Neuronal stem cell (in vitro differentiated cells): Measurements from ENCODE around the gene HS6ST1.

Source experiments
- DNase-seq: peaks from one replicate; pipeline ENCODE4 v3.0.0-alpha.2; 2013; ENCODE audit warnings: low spot score
- H2AFZ ChIP-seq: one replicate; pipeline ENCODE4 v1.6.1; 2013; ENCODE audit warnings: mild to moderate bottlenecking, low read length, inconsistent platforms
- H2AK5ac ChIP-seq: 2 replicates; pipeline ENCODE4 v1.6.1; 2013; ENCODE audit warnings: low read depth, mild to moderate bottlenecking, inconsistent platforms, low read length, moderate library complexity, mixed read lengths
- H2BK120ac ChIP-seq: 2 replicates; pipeline ENCODE4 v1.6.1; 2013; ENCODE audit warnings: low read depth, mild to moderate bottlenecking, inconsistent platforms, low read length, moderate library complexity, mixed read lengths
- H2BK12ac ChIP-seq: one replicate; pipeline ENCODE4 v1.6.1; 2013; ENCODE audit warnings: low read length, inconsistent platforms
- H2BK15ac ChIP-seq: 2 replicates; pipeline ENCODE4 v1.6.1; 2013; ENCODE audit warnings: mild to moderate bottlenecking, low read length, inconsistent platforms, mixed read lengths
- H2BK5ac ChIP-seq: one replicate; pipeline ENCODE4 v1.6.1; 2013; ENCODE audit warnings: inconsistent platforms, mild to moderate bottlenecking, low read length, moderate library complexity
- H3K14ac ChIP-seq: one replicate; pipeline ENCODE4 v1.6.1; 2013; ENCODE audit warnings: low read length, inconsistent platforms
- H3K18ac ChIP-seq: 2 replicates; pipeline ENCODE4 v1.6.1; 2013; ENCODE audit warnings: low read length, inconsistent platforms
- H3K23ac ChIP-seq: 2 replicates; pipeline ENCODE4 v1.6.1; 2013; ENCODE audit warnings: low read depth, mild to moderate bottlenecking, mixed read lengths, low read length, inconsistent platforms; ENCODE audit not compliant: poor library complexity
- H3K27ac ChIP-seq: replicated peaks from 3 replicates; pipeline ENCODE4 v1.5.1; 2013; ENCODE audit warnings: low read length, inconsistent platforms
- H3K27me3 ChIP-seq, 3 experiments: 2 replicates each; pipeline ENCODE4 v1.6.1; 2013; ENCODE audit warnings: low read length in 3 of 3, mild to moderate bottlenecking in 2 of 3, inconsistent platforms in 1 of 3, low read depth in 1 of 3, mixed read lengths in 1 of 3, moderate library complexity in 1 of 3; ENCODE audit not compliant: control insufficient read depth in 3 of 3, insufficient read depth in 3 of 3
- H3K36me3 ChIP-seq, 2 donors: replicated peaks in 1 of 2; 2 replicates each; pipeline ENCODE4 v1.6.1; 2013; ENCODE audit warnings: low read length in 2 of 2; ENCODE audit not compliant: control insufficient read depth in 2 of 2, insufficient read depth in 2 of 2
- H3K4ac ChIP-seq: 2 replicates; pipeline ENCODE4 v1.6.1; 2013; ENCODE audit warnings: inconsistent platforms, mild to moderate bottlenecking, low read length, moderate library complexity
- H3K4me1 ChIP-seq, 2 donors: 1 replicate in 1 of 2; 2 replicates in 1 of 2; pipeline ENCODE4 v1.6.1; 2013; ENCODE audit warnings: low read length in 2 of 2, low read depth in 1 of 2; ENCODE audit not compliant: control insufficient read depth in 2 of 2, insufficient read depth in 1 of 2
- H3K4me2 ChIP-seq: one replicate; pipeline ENCODE4 v1.6.1; 2013; ENCODE audit warnings: mild to moderate bottlenecking, low read length, inconsistent platforms; ENCODE audit not compliant: insufficient read depth, poor library complexity, severe bottlenecking
- H3K4me3 ChIP-seq, 2 donors: 2 replicates each; pipeline ENCODE4 v1.5.1; 2013; ENCODE audit warnings: low read length in 2 of 2, mild to moderate bottlenecking in 2 of 2, inconsistent platforms in 1 of 2, moderate library complexity in 1 of 2
- H3K79me1 ChIP-seq: one replicate; pipeline ENCODE4 v1.6.1; 2013; ENCODE audit warnings: low read depth, mild to moderate bottlenecking, inconsistent platforms, low read length, moderate library complexity
- H3K9ac ChIP-seq: one replicate; pipeline ENCODE4 v1.6.1; 2013; ENCODE audit warnings: mild to moderate bottlenecking, low read depth, low read length, inconsistent platforms; ENCODE audit not compliant: poor library complexity
- H3K9me3 ChIP-seq, 2 donors: replicated peaks in 1 of 2; 2 replicates each; pipeline versions ENCODE3 to v1.6.1; 2013; ENCODE audit warnings: low read length in 2 of 2, mild to moderate bottlenecking in 2 of 2, inconsistent platforms in 1 of 2, low read depth in 1 of 2, mixed read lengths in 1 of 2, moderate library complexity in 1 of 2; ENCODE audit not compliant: control insufficient read depth in 2 of 2, insufficient read depth in 1 of 2
- H4K8ac ChIP-seq: one replicate; pipeline ENCODE4 v1.6.1; 2013; ENCODE audit warnings: low read depth, mild to moderate bottlenecking, inconsistent platforms, low read length, moderate library complexity
- H4K91ac ChIP-seq: one replicate; pipeline ENCODE4 v1.6.1; 2013; ENCODE audit warnings: low read length, low read depth, mild to moderate bottlenecking, inconsistent platforms; ENCODE audit not compliant: poor library complexity
- WGBS, 2 donors: extraction: QIAGEN DNeasy Blood & Tissue Kit; methylation state at CpG; one replicate each; pipeline ENCODE4 v1.1.7; 2013; ENCODE audit warnings: missing lambda C conversion rate in 2 of 2, mixed read lengths in 1 of 2; ENCODE audit not compliant: insufficient read length in 2 of 2, insufficient replicate concordance in 1 of 2; ENCODE audit errors: extremely low coverage in 2 of 2; 5-methylcytosine and 5-hydroxymethylcytosine counted together

The HS6ST1 gene

GRCh38 chr2:128358941-128359731 is 40.5 kb upstream of the HS6ST1 start:
- peaks cover 0 to 5% of the 10 kb centered on the region in 2 donors for H3K9me3 ChIP-seq
- WGBS, 2 donors, result no CpG with 5 or more reads among the region's 16 CpGs
- H2AK5ac ChIP-seq, result peak overlapping the region; percentile 65
- no peak overlapping the region for H3K27ac ChIP-seq
- H2BK120ac ChIP-seq, result no peak overlapping the region
- no peak overlapping the region for H3K4ac ChIP-seq
- H2BK5ac ChIP-seq, result no peak overlapping the region
- H4K8ac ChIP-seq, result no peak overlapping the region
- no peak overlapping the region for H3K23ac ChIP-seq
- no peak overlapping the region for H2AFZ ChIP-seq
- H3K27me3 ChIP-seq, result no peaks in the 10 kb centered on the region
- H3K36me3 ChIP-seq, result no peaks in the 10 kb centered on the region
- H3K9ac ChIP-seq, result no peak overlapping the region
- H3K18ac ChIP-seq, result peak overlapping the region; percentile 25
- no peak overlapping the region for H4K91ac ChIP-seq
- DNase-seq, result no peak
- H3K4me2 ChIP-seq, result no peak overlapping the region
- no peak overlapping the region for H3K4me3 ChIP-seq
- no peak overlapping the region for H2BK12ac ChIP-seq
- H2BK15ac ChIP-seq, result peak overlapping the region; percentile 30
- no peak overlapping the region for H3K14ac ChIP-seq
- peaks cover 20 to 23% of the 10 kb centered on the region in 2 donors for H3K4me1 ChIP-seq
- no peaks in the 10 kb centered on the region for H3K79me1 ChIP-seq

- no peak overlapping the region for H3K4me3 ChIP-seq
- H4K91ac ChIP-seq, result no peak overlapping the region
- H4K8ac ChIP-seq, result no peak overlapping the region
- no peaks in the 10 kb centered on the region for H3K79me1 ChIP-seq
- no peak overlapping the region for H3K9ac ChIP-seq
- no peak overlapping the region for H3K4me2 ChIP-seq
- peak overlapping the region; percentile 7 for H2BK5ac ChIP-seq
- no peaks in the 10 kb centered on the region for H3K36me3 ChIP-seq
- H3K27me3 ChIP-seq, result no peaks in the 10 kb centered on the region
- H3K4ac ChIP-seq, result no peak overlapping the region
- H3K18ac ChIP-seq, result peak overlapping the region; percentile 11
- WGBS, 2 donors, result no CpG with 5 or more reads among the region's 12 CpGs
- peaks cover 0 to 9% of the 10 kb centered on the region in 2 donors for H3K9me3 ChIP-seq
- H3K4me1 ChIP-seq, result peaks cover 11 to 14% of the 10 kb centered on the region in 2 donors
- no peak overlapping the region for H3K23ac ChIP-seq
- H2AFZ ChIP-seq, result no peak overlapping the region
- no peak overlapping the region for H2BK15ac ChIP-seq
- DNase-seq, result no peak
- peak overlapping the region; percentile 49 for H2AK5ac ChIP-seq
- no peak overlapping the region for H3K14ac ChIP-seq
- H2BK120ac ChIP-seq, result no peak overlapping the region
- no peak overlapping the region for H2BK12ac ChIP-seq
- H3K27ac ChIP-seq, result no peak overlapping the region
Observed at GRCh38 chr2:128357506-128358370, 39.1 kb upstream of the HS6ST1 start.

GRCh38 chr2:128356127-128356526 is 37.5 kb upstream of the HS6ST1 start:
- H2BK12ac ChIP-seq, result no peak overlapping the region
- H3K9ac ChIP-seq, result no peak overlapping the region
- H3K4me3 ChIP-seq, result no peak overlapping the region
- no peak overlapping the region for H3K4me2 ChIP-seq
- H2BK15ac ChIP-seq, result no peak overlapping the region
- H3K27me3 ChIP-seq, result no peaks in the 10 kb centered on the region
- no peaks in the 10 kb centered on the region for H3K4me1 ChIP-seq
- H2AFZ ChIP-seq, result no peak overlapping the region
- H4K91ac ChIP-seq, result no peak overlapping the region
- no peak overlapping the region for H2AK5ac ChIP-seq
- no peak overlapping the region for H3K27ac ChIP-seq
- no peaks in the 10 kb centered on the region for H3K36me3 ChIP-seq
- H3K9me3 ChIP-seq, result peaks cover 5 to 18% of the 10 kb centered on the region in 2 donors
- no peak overlapping the region for H2BK120ac ChIP-seq
- no peak overlapping the region for H2BK5ac ChIP-seq
- no peaks in the 10 kb centered on the region for H3K79me1 ChIP-seq
- no CpG with 5 or more reads among the region's 2 CpGs for WGBS, 2 donors
- no peak overlapping the region for H3K14ac ChIP-seq
- H3K23ac ChIP-seq, result no peak overlapping the region
- DNase-seq, result no peak
- H4K8ac ChIP-seq, result no peak overlapping the region
- H3K4ac ChIP-seq, result no peak overlapping the region
- H3K18ac ChIP-seq, result no peak overlapping the region
